Bronchial epithelial cell (primary cell): ENCODE measurements around the gene RCCD1. TPM values are rescaled to one million over a fixed set of nuclear protein-coding genes. Genes with fewer than 3 reads are reported as not detected.

Experiments used
- DNase-seq: peaks from one replicate; pipeline ENCODE4 v3.0.0-alpha.2; 2010; ENCODE audit warnings: low read depth
- FAIRE-seq: peaks from 2 replicates; lab custom pipeline; 2011; peaks lifted over from hg19 to GRCh38; lab: Jason Lieb, UNC
- H3K27me3 ChIP-seq: 2 replicates; pipeline ENCODE4 v1.5.1; 2011; ENCODE audit warnings: low read length; ENCODE audit not compliant: control insufficient read depth, insufficient read depth
- H3K36me3 ChIP-seq: 2 replicates; pipeline ENCODE4 v1.5.1; 2011; ENCODE audit warnings: low read length; ENCODE audit not compliant: control insufficient read depth, insufficient read depth
- H3K4me3 ChIP-seq: 2 replicates; pipeline ENCODE4 v1.5.1; 2011; ENCODE audit warnings: mild to moderate bottlenecking, low read depth, low read length, control low read depth
- total RNA-seq: library from RNA; depleted of rRNA; stranded (reverse); fragments of >200 nt; gene quantifications from 2 replicates; pipeline ENCODE4 v1.2.1, GENCODE V29; 2014
- TF ChIP-seq, protein P1 (sequence below): IDR thresholded peaks from 2 replicates; pipeline ENCODE4 v1.5.1; 2011; ENCODE audit warnings: mild to moderate bottlenecking, moderate library complexity, low read length, control low read depth, inconsistent platforms; ENCODE audit not compliant: insufficient read depth, severe bottlenecking

Gene RCCD1
- total RNA-seq, 1 donor from 2014 or later: 11.6 TPM

DNA sequence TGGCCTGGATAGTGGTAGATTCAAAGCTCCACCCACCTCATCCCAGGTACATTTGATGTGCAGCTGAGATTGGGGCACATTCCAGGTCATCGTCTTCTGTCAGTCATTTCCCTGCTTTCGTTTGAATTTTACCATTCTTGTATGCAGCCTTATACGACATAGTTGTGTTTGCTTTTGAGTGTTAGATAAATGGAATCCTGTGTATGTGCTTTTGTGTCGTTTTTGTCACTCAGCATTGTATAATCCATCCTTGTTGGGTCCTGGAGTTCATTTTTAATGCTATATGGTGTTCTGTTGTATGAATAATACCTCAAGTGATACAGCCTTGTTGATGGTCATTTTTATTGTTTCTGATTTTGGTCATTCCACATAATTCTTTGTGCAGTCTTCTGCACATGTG is 7.3 kb downstream of the RCCD1 start:
- DNase-seq (no peak), FAIRE-seq (no peak)
- Histone ChIP-seq H3K36me3 (peaks cover 9% of the 10 kb centered on the region), H3K4me3 (no peak overlapping the region), H3K27me3 (no peaks in the 10 kb centered on the region)
- TF ChIP-seq, protein P1, sequence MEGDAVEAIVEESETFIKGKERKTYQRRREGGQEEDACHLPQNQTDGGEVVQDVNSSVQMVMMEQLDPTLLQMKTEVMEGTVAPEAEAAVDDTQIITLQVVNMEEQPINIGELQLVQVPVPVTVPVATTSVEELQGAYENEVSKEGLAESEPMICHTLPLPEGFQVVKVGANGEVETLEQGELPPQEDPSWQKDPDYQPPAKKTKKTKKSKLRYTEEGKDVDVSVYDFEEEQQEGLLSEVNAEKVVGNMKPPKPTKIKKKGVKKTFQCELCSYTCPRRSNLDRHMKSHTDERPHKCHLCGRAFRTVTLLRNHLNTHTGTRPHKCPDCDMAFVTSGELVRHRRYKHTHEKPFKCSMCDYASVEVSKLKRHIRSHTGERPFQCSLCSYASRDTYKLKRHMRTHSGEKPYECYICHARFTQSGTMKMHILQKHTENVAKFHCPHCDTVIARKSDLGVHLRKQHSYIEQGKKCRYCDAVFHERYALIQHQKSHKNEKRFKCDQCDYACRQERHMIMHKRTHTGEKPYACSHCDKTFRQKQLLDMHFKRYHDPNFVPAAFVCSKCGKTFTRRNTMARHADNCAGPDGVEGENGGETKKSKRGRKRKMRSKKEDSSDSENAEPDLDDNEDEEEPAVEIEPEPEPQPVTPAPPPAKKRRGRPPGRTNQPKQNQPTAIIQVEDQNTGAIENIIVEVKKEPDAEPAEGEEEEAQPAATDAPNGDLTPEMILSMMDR: no peak

DNA sequence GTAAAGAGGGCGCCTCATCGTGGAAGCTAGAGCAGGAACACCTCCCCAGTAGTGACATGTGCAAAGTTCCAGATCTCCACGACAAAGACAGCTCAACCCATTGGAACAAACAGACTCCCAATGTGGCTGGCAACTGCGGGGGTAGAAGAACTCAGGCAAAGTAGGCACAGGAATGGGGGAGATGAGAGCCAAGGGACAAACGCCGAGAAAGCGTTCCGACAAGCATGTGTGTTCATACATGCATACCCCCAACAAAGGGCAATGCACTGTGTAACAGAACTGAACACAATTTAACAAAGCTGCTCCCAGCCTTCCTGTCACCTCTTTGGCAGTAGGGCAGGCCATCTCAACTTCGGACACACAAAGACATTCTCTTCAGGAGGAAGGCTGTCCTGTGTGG is 11.6 kb downstream of the RCCD1 start:
- H3K27me3 ChIP-seq: no peaks in the 10 kb centered on the region
- DNase-seq (no peak), FAIRE-seq (no peak)
- TF ChIP-seq, protein P1: no peak
- H3K4me3 ChIP-seq: no peak overlapping the region
- H3K36me3 ChIP-seq: peaks cover 6% of the 10 kb centered on the region

DNA sequence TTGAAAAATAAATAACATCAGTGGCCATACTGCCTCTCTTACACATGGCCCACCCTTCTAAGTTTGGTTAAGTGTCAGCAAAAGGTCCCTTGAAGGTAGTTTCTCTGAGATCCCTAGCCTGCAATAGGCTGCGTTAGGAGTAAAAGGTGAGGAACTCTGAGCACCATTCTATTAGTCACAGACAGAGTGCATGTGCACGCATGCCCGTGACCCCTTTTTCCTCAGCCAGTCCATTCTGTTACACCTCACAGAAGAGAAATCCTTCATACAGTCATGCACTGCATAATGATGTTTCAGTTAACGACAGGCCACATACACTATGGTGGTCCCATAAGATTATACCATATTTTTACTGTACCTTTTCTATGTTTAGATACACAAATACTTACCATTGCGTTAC is 12.5 kb downstream of the RCCD1 start:
- H3K27me3 ChIP-seq: no peaks in the 10 kb centered on the region
- TF ChIP-seq, protein P1: no peak
- DNase-seq (peak; percentile 82), FAIRE-seq (no peak)
- peaks cover 6% of the 10 kb centered on the region for H3K36me3 ChIP-seq
- H3K4me3 ChIP-seq: no peak overlapping the region

DNA sequence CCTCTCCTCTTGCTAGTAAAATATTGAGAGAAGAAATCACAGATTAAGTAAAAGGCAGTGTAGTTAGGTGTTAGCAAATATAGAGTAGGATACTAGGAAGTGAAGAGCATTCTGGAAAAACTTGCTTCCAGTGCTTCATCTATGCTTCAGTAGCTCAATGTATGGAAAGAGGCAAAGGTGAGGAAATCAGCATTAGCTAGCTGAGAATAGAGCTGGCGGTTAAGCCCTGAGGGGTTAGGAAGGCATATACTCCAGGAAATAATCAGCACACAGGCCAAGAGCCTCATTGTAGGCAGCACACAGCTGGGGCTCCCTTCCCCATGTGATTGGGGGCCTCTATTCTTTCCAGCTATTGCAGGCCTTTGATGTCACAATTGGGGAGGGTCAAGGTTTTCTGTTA is 13.8 kb downstream of the RCCD1 start:
- TF ChIP-seq, protein P1: no peak
- Histone ChIP-seq H3K36me3 (peaks cover 6% of the 10 kb centered on the region), H3K4me3 (no peak overlapping the region), H3K27me3 (no peaks in the 10 kb centered on the region)
- DNase-seq (no peak), FAIRE-seq (no peak)

DNA sequence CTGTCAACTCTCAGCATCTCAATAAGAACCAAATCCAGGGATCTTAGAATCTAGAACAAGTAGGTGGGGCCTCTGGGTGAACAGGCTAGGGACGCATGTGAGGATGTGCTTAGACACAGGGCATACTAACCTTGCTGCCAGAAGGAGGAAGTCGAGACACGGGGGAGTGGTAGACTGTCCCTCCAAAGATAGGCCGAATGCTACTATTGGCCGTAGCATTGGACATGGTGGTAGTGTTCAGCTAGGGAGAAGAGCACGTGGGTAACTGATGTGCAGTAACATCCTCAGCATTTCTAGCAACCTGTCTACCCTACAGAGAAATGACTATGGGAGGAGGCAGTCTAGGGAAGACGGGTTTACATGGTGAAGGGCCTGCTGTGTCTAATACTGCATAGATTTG is 15.6 kb downstream of the RCCD1 start:
- DNase-seq (no peak), FAIRE-seq (no peak)
- H3K27me3 ChIP-seq: no peaks in the 10 kb centered on the region
- TF ChIP-seq, protein P1: no peak
- peaks cover 8% of the 10 kb centered on the region for H3K36me3 ChIP-seq
- no peak overlapping the region for H3K4me3 ChIP-seq

DNA sequence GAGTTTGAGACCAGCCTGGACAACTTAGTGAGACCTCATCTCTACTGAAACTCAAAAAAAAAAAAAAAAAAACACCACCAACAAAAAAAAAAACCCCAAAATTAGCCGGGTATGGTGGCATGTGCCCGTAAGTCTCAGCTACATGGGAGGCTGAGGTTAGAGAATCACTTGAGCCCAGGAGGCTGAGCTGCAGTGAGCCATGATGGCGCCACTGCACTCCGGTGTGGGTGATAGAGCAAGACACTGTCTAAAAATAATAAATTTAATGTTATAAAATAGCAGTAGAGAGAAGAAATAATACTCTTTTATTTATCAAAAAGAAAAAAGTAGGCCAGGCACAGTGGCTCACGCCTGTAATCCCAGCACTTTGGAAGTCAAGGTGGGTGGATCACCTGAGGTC is 17.4 kb downstream of the RCCD1 start:
- DNase-seq (no peak), FAIRE-seq (no peak)
- Histone ChIP-seq H3K36me3 (peaks cover 8% of the 10 kb centered on the region), H3K4me3 (no peak overlapping the region), H3K27me3 (no peaks in the 10 kb centered on the region)
- TF ChIP-seq, protein P1: no peak
